Vagina (tissue), 2 donors: Measurements from ENCODE around the gene UBE2G2.

ENCODE experiments used
- POLR2AphosphoS5 ChIP-seq, 2 donors: sonication (generic); formaldehyde crosslinking; IDR thresholded peaks; one replicate each; pipeline ENCODE4 v1.9.0; 2017; ENCODE audit warnings: antibody characterized with exemption in 2 of 2, mild to moderate bottlenecking in 2 of 2, low read depth in 1 of 2; ENCODE audit not compliant: insufficient read depth in 1 of 2
- TF ChIP-seq, protein P1 (sequence below), 3 experiments: fragments of 450-650 bp in 2 of 3; fragments of 200-600 bp in 1 of 3; sonication (generic) in 1 of 3; IDR thresholded peaks; one replicate each; pipeline ENCODE4 v1.5.1; 2017 to 2019; ENCODE audit warnings: antibody characterized with exemption in 3 of 3, mild to moderate bottlenecking in 2 of 3, moderate library complexity in 2 of 3

DNA sequence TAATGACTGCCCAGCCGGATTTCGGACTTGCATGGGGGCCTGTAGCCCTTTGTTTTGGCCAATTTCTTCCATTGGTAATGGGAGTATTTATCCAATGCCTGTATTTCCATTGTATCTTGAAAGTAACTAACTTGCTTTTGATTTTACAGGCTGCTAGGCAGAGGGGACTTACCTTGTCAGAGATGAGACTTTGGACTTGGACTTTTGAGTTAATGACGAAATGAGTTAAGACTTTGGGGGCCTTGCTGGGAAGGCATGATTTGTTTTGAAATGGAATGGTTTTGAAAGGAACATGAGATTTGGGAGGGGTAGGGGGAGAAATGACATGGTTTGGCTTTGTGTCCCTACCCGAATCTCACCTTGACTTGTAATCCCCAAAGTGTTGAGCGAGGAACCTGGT lies 9.6 kb downstream of the UBE2G2 start:
- no peak for TF ChIP-seq POLR2AphosphoS5 (IDR thresholded peaks at IDR 0.05; ENCODE audit: insufficient read depth in 1 of 2, low read depth in 1 of 2)
- TF ChIP-seq, protein P1, sequence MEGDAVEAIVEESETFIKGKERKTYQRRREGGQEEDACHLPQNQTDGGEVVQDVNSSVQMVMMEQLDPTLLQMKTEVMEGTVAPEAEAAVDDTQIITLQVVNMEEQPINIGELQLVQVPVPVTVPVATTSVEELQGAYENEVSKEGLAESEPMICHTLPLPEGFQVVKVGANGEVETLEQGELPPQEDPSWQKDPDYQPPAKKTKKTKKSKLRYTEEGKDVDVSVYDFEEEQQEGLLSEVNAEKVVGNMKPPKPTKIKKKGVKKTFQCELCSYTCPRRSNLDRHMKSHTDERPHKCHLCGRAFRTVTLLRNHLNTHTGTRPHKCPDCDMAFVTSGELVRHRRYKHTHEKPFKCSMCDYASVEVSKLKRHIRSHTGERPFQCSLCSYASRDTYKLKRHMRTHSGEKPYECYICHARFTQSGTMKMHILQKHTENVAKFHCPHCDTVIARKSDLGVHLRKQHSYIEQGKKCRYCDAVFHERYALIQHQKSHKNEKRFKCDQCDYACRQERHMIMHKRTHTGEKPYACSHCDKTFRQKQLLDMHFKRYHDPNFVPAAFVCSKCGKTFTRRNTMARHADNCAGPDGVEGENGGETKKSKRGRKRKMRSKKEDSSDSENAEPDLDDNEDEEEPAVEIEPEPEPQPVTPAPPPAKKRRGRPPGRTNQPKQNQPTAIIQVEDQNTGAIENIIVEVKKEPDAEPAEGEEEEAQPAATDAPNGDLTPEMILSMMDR (IDR thresholded peaks at IDR 0.05) = no peak
